DND-41 (cell line): ENCODE measurements around the gene ARMC9.

Experiments used
- ATAC-seq: fragments of 200-7000 bp; cut with Tn5 transposase; 3 replicates; pipeline ENCODE4 v1.9.1; 2021; ENCODE audit warnings: low read depth; ENCODE audit not compliant: insufficient read depth
- DNase-seq: peaks from one replicate; pipeline ENCODE4 v3.0.0-alpha.2; 2020
- H2AFZ ChIP-seq: 2 replicates; pipeline ENCODE4 v1.6.0; 2012; ENCODE audit warnings: low read depth, low read length
- H3K27ac ChIP-seq: 2 replicates; pipeline ENCODE4 v1.5.1; 2012; ENCODE audit warnings: low read length, inconsistent platforms
- H3K27me3 ChIP-seq: fragments of 200-600 bp; sonication (generic); 2 replicates; pipeline ENCODE4 v1.6.0; 2012; ENCODE audit warnings: low read length, mild to moderate bottlenecking, inconsistent platforms; ENCODE audit not compliant: insufficient read depth, poor library complexity
- H3K36me3 ChIP-seq: 2 replicates; pipeline ENCODE4 v1.5.1; 2012; ENCODE audit warnings: low read length, inconsistent platforms; ENCODE audit not compliant: insufficient read depth
- H3K4me1 ChIP-seq: 2 replicates; pipeline ENCODE4 v1.5.1; 2012; ENCODE audit warnings: mild to moderate bottlenecking, low read length; ENCODE audit not compliant: insufficient read depth
- H3K4me2 ChIP-seq: 2 replicates; pipeline ENCODE4 v1.6.0; 2012; ENCODE audit warnings: mild to moderate bottlenecking, moderate library complexity, low read length, inconsistent platforms; ENCODE audit not compliant: insufficient read depth
- H3K4me3 ChIP-seq, 2 experiments: fragments of 200-600 bp in 1 of 2; shearing (Covaris generic) in 1 of 2; 2 replicates each; pipeline ENCODE4 v1.5.1; 2012 to 2016; ENCODE audit warnings: inconsistent platforms in 2 of 2, low read length in 2 of 2, mild to moderate bottlenecking in 2 of 2, low read depth in 1 of 2, moderate library complexity in 1 of 2
- H3K79me2 ChIP-seq: 2 replicates; pipeline ENCODE4 v1.6.0; 2012; ENCODE audit warnings: low read length, inconsistent platforms; ENCODE audit not compliant: insufficient read depth
- H3K9ac ChIP-seq: 2 replicates; pipeline ENCODE4 v1.6.0; 2012; ENCODE audit warnings: low read depth, mild to moderate bottlenecking, inconsistent platforms, low read length, moderate library complexity
- H3K9me3 ChIP-seq: 2 replicates; pipeline ENCODE4 v1.5.1; 2012; ENCODE audit warnings: low read length, moderate library complexity, mild to moderate bottlenecking, inconsistent platforms; ENCODE audit not compliant: insufficient read depth, severe bottlenecking
- H4K20me1 ChIP-seq: 2 replicates; pipeline ENCODE4 v1.6.0; 2012; ENCODE audit warnings: low read length; ENCODE audit not compliant: insufficient read depth
- EZH2 ChIP-seq: IDR thresholded peaks from 3 replicates; pipeline ENCODE4 v1.6.1; 2012; ENCODE audit warnings: borderline replicate concordance, low read depth, mild to moderate bottlenecking, moderate library complexity, low read length, inconsistent platforms; ENCODE audit not compliant: severe bottlenecking
- TF ChIP-seq, protein P1 (sequence below): IDR thresholded peaks from 2 replicates; pipeline ENCODE4 v1.5.1; 2012; ENCODE audit warnings: borderline replicate concordance, low read length, moderate library complexity, mild to moderate bottlenecking; ENCODE audit not compliant: poor library complexity, severe bottlenecking; ENCODE audit errors: extremely low read depth

ARMC9 gene

DNA sequence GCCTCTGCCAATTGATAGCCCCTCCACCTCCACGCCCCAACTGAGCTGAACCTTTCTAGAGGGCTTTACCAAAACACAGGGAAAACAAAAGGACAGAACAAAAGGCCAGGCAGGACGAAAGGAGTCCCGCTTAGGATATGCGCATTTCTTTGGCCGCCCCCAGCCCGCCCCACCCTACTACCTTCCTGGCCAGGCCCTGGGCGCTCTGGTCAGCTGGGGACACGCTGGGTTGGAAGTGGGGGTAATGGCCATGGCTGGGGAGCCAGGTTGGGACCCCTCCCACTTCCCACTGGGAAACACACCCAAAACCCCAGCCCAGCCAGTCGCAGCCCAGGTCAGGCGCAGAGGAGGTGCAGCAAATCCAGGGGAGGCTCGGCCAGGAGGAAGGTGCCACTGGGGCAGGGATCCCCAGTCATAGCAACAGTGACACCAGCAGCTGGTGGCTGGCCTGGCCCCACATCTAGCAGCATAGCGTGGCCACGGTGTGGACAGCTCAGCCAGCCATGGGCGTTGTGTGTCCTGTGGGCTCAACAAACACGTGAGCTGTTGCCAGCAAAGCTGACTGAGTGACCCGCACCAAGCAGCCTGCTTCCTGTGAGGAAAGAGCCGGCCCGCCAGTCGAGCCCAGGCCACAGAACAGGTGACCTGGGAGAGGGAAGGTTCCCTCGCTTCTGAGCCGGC lies 172.5 kb downstream of the ARMC9 start:
- no peak for ATAC-seq
- Histone ChIP-seq H3K4me3 (no peak overlapping the region), H3K27me3 (no peaks in the 10 kb centered on the region), H3K9me3 (no peaks in the 10 kb centered on the region), H4K20me1 (no peaks in the 10 kb centered on the region), H3K4me2 (no peak overlapping the region), H3K4me1 (no peaks in the 10 kb centered on the region), H3K79me2 (no peaks in the 10 kb centered on the region), H3K27ac (no peak overlapping the region), H3K9ac (no peak overlapping the region), H2AFZ (no peak overlapping the region), H3K36me3 (no peaks in the 10 kb centered on the region)
- TF ChIP-seq, protein P1, sequence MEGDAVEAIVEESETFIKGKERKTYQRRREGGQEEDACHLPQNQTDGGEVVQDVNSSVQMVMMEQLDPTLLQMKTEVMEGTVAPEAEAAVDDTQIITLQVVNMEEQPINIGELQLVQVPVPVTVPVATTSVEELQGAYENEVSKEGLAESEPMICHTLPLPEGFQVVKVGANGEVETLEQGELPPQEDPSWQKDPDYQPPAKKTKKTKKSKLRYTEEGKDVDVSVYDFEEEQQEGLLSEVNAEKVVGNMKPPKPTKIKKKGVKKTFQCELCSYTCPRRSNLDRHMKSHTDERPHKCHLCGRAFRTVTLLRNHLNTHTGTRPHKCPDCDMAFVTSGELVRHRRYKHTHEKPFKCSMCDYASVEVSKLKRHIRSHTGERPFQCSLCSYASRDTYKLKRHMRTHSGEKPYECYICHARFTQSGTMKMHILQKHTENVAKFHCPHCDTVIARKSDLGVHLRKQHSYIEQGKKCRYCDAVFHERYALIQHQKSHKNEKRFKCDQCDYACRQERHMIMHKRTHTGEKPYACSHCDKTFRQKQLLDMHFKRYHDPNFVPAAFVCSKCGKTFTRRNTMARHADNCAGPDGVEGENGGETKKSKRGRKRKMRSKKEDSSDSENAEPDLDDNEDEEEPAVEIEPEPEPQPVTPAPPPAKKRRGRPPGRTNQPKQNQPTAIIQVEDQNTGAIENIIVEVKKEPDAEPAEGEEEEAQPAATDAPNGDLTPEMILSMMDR, result no peak
- TF ChIP-seq EZH2, result no peak
- DNase-seq, result no peak

DNA sequence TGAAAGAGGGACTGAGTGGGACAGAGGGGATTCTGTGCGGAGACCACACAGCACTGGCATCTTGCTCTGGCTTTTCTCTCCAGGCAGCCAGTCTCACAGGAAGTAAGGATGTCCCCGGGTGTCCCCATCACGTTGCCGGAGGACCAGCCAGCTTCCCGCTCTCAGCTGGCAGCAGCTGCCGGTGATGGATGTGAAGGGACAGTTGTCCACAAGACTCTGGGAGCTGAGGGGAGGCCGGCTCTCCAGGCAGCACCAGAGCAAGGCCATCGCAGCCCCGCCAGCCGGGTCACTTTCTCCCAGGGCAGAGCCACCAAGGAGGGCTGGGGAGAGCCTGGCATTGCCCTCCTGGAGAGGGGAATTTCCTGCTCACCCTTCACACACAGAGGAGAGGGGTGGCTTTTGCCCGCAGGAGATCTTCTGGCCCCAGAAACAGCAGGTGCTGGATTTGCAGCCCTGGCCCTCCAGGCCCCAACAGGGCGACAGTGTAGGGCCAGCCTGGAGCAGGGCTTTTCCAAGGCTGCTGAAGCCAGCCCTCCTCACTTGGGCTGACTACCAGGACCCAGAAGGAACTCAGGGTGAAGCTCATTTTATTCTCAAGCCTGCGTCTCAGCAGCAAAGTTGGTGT lies 173.1 kb downstream of the ARMC9 start:
- no peak overlapping the region for H3K27ac ChIP-seq
- H3K9ac ChIP-seq, result no peak overlapping the region
- no peak overlapping the region for H3K4me3 ChIP-seq

DNA sequence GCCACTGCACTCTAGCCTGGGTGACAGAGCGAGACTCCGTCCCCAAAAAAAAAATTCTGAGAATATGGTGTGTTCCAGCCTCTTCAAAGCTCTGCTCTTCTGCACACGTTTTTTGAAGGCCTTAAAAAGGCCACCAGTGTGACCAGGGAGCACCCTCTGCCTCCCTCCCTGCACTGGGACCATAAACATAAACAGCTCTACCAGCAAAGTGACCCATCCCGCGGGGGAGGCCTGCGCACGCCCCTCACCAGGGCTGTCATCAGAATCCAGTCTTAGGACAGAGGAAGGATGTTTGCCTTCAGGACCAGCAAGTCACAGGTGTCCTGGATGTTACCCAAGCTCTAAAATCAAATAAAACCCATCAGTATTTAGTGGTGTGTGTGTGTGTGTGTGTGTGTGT lies 173.9 kb downstream of the ARMC9 start:
- DNase-seq (no peak), ATAC-seq (no peak)
- H3K27me3 ChIP-seq, result no peaks in the 10 kb centered on the region
- no peak overlapping the region for H3K27ac ChIP-seq
- no peaks in the 10 kb centered on the region for H3K36me3 ChIP-seq
- H4K20me1 ChIP-seq, result no peaks in the 10 kb centered on the region
- H3K4me3 ChIP-seq, result no peak overlapping the region
- H3K9ac ChIP-seq, result no peak overlapping the region
- H2AFZ ChIP-seq, result no peak overlapping the region
- H3K9me3 ChIP-seq, result no peaks in the 10 kb centered on the region
- H3K79me2 ChIP-seq, result no peaks in the 10 kb centered on the region
- no peak overlapping the region for H3K4me2 ChIP-seq
- H3K4me1 ChIP-seq, result no peaks in the 10 kb centered on the region
- no peak for TF ChIP-seq EZH2
- TF ChIP-seq, protein P1, result no peak

More for the DNA sequence above, 173.1 kb downstream of the ARMC9 start:
- no peaks in the 10 kb centered on the region for H4K20me1 ChIP-seq
- TF ChIP-seq, protein P1, result no peak
- no peak for TF ChIP-seq EZH2
- no peaks in the 10 kb centered on the region for H3K27me3 ChIP-seq
- H3K9me3 ChIP-seq, result no peaks in the 10 kb centered on the region
- no peaks in the 10 kb centered on the region for H3K36me3 ChIP-seq
- DNase-seq, result no peak
- no peaks in the 10 kb centered on the region for H3K79me2 ChIP-seq
- no peak overlapping the region for H3K4me2 ChIP-seq
- H3K4me1 ChIP-seq, result no peaks in the 10 kb centered on the region
- no peak overlapping the region for H2AFZ ChIP-seq
- ATAC-seq, result no peak
